ENCODE data around the gene SGPL1. TPM values are rescaled to one million over a fixed set of nuclear protein-coding genes. Genes with fewer than 3 reads are reported as not detected.

SGPL1 gene
- total and polyA plus RNA-seq, 2 of the 8 experiments (the other 6 are each of a cell fraction or from before 2014, with no cell fraction given) = 20.5 to 51.6 TPM

GRCh38 chr10:70930263-70931000, 114.7 kb downstream of the SGPL1 start (continued):
- no peak for TF ChIP-seq CHD7 (IDR thresholded peaks at IDR 0.05; ENCODE audit: insufficient replicate concordance, low read length)
- no peak for TF ChIP-seq KDM1A (IDR thresholded peaks at IDR 0.05; ENCODE audit: borderline replicate concordance, low read length)
- no peak for TF ChIP-seq EP300 (IDR thresholded peaks at IDR 0.05; ENCODE audit: borderline replicate concordance in 1 of 2, low read depth in 2 of 2, low read length in 2 of 2)
- TF ChIP-seq BRCA1 (IDR thresholded peaks at IDR 0.05; ENCODE audit: low read depth, low read length) = no peak
- TF ChIP-seq RBBP5 (IDR thresholded peaks at IDR 0.05; ENCODE audit: borderline replicate concordance, low read depth, low read length) = no peak
- TF ChIP-seq RXRA (IDR thresholded peaks at IDR 0.05; ENCODE audit: insufficient read depth, low read depth, low read length) = no peak
- no peak for TF ChIP-seq JUND (IDR thresholded peaks at IDR 0.05; ENCODE audit: low read length)
- TF ChIP-seq POLR2A (IDR thresholded peaks at IDR 0.05; ENCODE audit: control extremely low read depth in 1 of 2, low read depth in 2 of 2, low read length in 2 of 2) = no peak
- no peak for TF ChIP-seq HDAC2 (IDR thresholded peaks at IDR 0.05; ENCODE audit: borderline replicate concordance in 1 of 2, low read depth in 2 of 2, low read length in 2 of 2)
- no peak for TF ChIP-seq CREB1 (IDR thresholded peaks at IDR 0.05)
- no peak for TF ChIP-seq JUN (IDR thresholded peaks at IDR 0.05; ENCODE audit: low read depth, low read length)
